Right lobe of liver (tissue), 4 donors: ENCODE data around the gene LSMEM2.

Experiments used
- CTCF ChIP-seq, 4 donors: fragments of 200-600 bp in 3 of 4; fragments of 450-650 bp in 1 of 4; IDR thresholded peaks; one replicate each; pipeline versions ENCODE4 v1.5.1 to v1.8.0; 2016 to 2022; ENCODE audit warnings: antibody characterized with exemption in 4 of 4, mild to moderate bottlenecking in 2 of 4
- POLR2A ChIP-seq: fragments of 450-650 bp; IDR thresholded peaks from one replicate; pipeline ENCODE4 v1.6.1; 2017; ENCODE audit warnings: antibody characterized with exemption, mild to moderate bottlenecking
- donor health status: DM: no; HTN: no; CAD: no.
- donor health status: DM: no; HTN: no; CAD: no.
- donor health status: DM: no; HTN: yes; CAD: no.

GRCh38 chr3:50319181-50319893 is 40.5 kb downstream of the LSMEM2 start:
- TF ChIP-seq CTCF (IDR thresholded peaks at IDR 0.05): no peak
- no peak for TF ChIP-seq POLR2A
